ENCODE results near the gene TSPAN31.
A peak's percentile ranks its signal among the peaks of the same experiment; 100 is the strongest.

The TSPAN31 gene

DNA sequence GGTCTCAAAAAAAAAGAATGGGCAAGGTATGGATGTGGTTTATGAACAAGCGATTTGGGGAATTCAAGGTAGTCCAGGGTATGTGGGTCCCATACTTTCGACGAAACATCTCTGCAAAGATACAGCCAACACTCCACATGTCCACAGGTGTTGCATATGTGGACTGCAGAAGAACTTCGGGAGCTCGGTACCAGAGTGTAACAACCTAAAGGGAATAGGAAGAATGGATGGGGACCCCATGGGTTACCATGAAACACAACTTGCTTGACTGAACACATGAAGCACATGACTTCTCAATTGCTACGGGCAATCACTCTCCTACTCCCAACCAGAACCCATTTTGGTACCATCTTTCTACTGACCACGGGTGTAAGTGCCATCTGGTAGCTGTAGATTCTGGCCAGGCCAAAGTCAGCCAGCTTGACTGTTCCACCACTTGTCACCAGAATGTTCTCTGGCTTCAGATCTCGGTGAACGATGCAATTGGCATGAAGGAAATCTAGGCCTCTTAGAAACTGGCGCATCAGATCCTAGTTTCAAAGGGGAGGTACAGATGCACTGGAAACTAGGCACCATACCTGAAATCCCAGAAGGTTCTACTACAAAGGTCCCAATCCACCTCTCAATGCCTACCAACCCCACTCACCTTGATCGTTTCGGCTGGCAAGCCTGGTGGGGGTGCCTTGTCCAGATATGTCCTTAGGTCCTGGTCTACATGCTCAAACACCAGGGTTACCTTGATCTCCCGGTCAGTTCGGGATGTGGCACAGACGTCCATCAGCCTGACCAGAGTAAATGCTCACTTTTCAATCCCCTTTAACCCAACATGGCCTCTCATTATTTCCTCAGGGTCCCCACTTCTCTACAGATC, 6.0 kb downstream of the TSPAN31 start:
- TF ChIP-seq SUZ12 (IDR thresholded peaks at IDR 0.05) (no peak), CTBP1 (IDR thresholded peaks at IDR 0.05; ENCODE audit: borderline replicate concordance) (no peak), FOXK2 (IDR thresholded peaks at IDR 0.05) (no peak), ELF4 (IDR thresholded peaks at IDR 0.05) (no peak), NFRKB (IDR thresholded peaks at IDR 0.05) (no peak), SP1 (IDR thresholded peaks at IDR 0.05) (no peak)
- CTCF ChIA-PET: interaction anchor here (1.5 kb wide), 1 partner anchor 9 kb away, joined by 3 read pairs; no protein-coding TSS in a partner anchor
- DNase-seq (ENCODE audit: extremely low spot score): no peak
- POLR2A ChIA-PET: interaction anchor here (0.8 to 2.0 kb wide), 3 partner anchors 10 to 24 kb away, joined by 3 to 11 read pairs (median 4); partner anchors contain the start of genes EEF1AKMT3 and METTL1

- TF ChIP-seq NFRKB (IDR thresholded peaks at IDR 0.05): no peak
- TF ChIP-seq ARNT (IDR thresholded peaks at IDR 0.05): no peak
- TF ChIP-seq CTBP1 (IDR thresholded peaks at IDR 0.05; ENCODE audit: borderline replicate concordance): no peak
- TF ChIP-seq PKNOX1 (IDR thresholded peaks at IDR 0.05): no peak
- no peak for TF ChIP-seq ZNF384 (IDR thresholded peaks at IDR 0.05)
- no peak for TF ChIP-seq FOXM1 (IDR thresholded peaks at IDR 0.05; ENCODE audit: borderline replicate concordance)
- no peak for TF ChIP-seq FOXA1 (IDR thresholded peaks at IDR 0.05)
- no peak for TF ChIP-seq L3MBTL2 (conservative IDR thresholded peaks at IDR 0.05)
- TF ChIP-seq ELF4 (IDR thresholded peaks at IDR 0.05): no peak
- no peak for TF ChIP-seq SP1 (IDR thresholded peaks at IDR 0.05)
- TF ChIP-seq FOXK2 (IDR thresholded peaks at IDR 0.05): no peak
- TF ChIP-seq HDGF (IDR thresholded peaks at IDR 0.05; ENCODE audit: borderline replicate concordance): no peak
- TF ChIP-seq SUZ12 (IDR thresholded peaks at IDR 0.05): no peak
- no peak for TF ChIP-seq LEF1 (IDR thresholded peaks at IDR 0.05; ENCODE audit: borderline replicate concordance)
- TF ChIP-seq TARDBP (IDR thresholded peaks at IDR 0.05): no peak
- no peak for TF ChIP-seq BHLHE40 (IDR thresholded peaks at IDR 0.05; ENCODE audit: borderline replicate concordance)
- DNase-seq (ENCODE audit: extremely low spot score): no peak
- CTCF ChIA-PET: no interaction called here
- POLR2A ChIA-PET: interaction anchor here (1.1 to 2.0 kb wide), 2 partner anchors 15 to 25 kb away, joined by 4 to 11 read pairs; no protein-coding TSS in a partner anchor
These were observed 6.6 kb downstream of the TSPAN31 start for GRCh38 chr12:57751432-57751787.

DNA sequence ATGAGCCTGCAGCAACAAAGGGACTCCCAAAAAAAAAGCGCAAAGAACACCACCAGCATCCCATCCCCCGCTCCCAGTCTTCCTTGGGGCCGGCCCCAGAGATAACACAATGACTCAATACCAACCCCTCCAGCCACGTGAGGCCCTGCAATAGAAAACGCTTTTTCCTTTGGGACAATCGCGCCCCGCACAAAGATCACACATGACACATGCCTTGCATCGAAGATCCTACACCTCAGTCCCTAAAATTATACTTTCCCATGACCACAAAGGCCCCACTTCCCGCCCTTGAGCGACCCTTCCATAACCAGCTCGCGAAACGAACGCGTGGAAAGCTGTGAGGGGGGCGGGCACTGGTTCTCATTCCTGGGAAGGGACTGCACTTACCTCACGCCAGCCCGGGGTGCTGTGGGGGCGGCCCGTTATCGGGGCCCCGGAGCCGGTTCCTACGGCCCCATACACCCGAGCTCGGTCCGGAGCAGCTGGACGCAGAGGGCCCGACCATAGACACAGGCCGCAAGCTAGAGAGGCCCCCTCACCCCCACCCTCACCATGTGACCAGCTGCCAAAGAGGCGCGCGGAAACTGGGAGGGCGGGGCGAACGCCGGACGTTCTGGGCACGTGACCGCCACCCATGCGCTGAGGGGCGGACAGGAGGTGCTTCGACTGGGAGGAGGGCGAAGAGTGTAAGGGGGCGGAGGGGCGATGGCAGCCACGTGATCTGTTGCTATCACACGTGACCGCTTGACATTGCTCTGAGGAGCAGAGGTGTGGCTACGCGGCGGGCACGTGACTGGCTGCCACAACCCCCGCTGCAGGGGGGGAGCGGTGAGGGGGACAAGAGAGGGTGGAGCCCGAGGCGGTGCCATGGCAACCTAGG, 7.2 kb downstream of the TSPAN31 start, which contains the start of gene CDK4:
Gene CDK4, minus strand, starts transcription at position 523 of the 880 bp plus-strand sequence. CDS start 593 bp downstream, outside the sequence.
- POLR2A ChIA-PET: interaction anchor here (0.7 to 2.0 kb wide), 7 partner anchors 11 to 31 kb away, joined by 3 to 11 read pairs (median 4); partner anchors contain the start of genes CYP27B1, EEF1AKMT3 and METTL1
- TF ChIP-seq SUZ12 (IDR thresholded peaks at IDR 0.05) (no peak), CTBP1 (IDR thresholded peaks at IDR 0.05; ENCODE audit: borderline replicate concordance) (no peak), L3MBTL2 (conservative IDR thresholded peaks at IDR 0.05) (peak; percentile 93), LEF1 (IDR thresholded peaks at IDR 0.05; ENCODE audit: borderline replicate concordance) (no peak), TARDBP (IDR thresholded peaks at IDR 0.05) (no peak), SP1 (IDR thresholded peaks at IDR 0.05) (no peak), ELF4 (IDR thresholded peaks at IDR 0.05) (0 out of 2 replicates have a peak, but pooled peaks have one; percentile 11), FOXA1 (IDR thresholded peaks at IDR 0.05) (no peak), NFRKB (IDR thresholded peaks at IDR 0.05) (no peak), PKNOX1 (IDR thresholded peaks at IDR 0.05) (peak; percentile 75), FOXK2 (IDR thresholded peaks at IDR 0.05) (no peak), ZNF384 (IDR thresholded peaks at IDR 0.05) (no peak), HDGF (IDR thresholded peaks at IDR 0.05; ENCODE audit: borderline replicate concordance) (peak; percentile 66; the same call in 1 of the 2 replicates), FOXM1 (IDR thresholded peaks at IDR 0.05; ENCODE audit: borderline replicate concordance) (0 out of 2 replicates have a peak, but pooled peaks have one; percentile 64), ARNT (IDR thresholded peaks at IDR 0.05) (no peak), BHLHE40 (IDR thresholded peaks at IDR 0.05; ENCODE audit: borderline replicate concordance) (no peak; the same call in 1 of the 2 replicates)
- peak; percentile 96 for DNase-seq (ENCODE audit: extremely low spot score)
- CTCF ChIA-PET: no interaction called here

GRCh38 chr12:57752668-57753000, 7.8 kb downstream of the TSPAN31 start:
- TF ChIP-seq LEF1 (IDR thresholded peaks at IDR 0.05; ENCODE audit: borderline replicate concordance): no peak
- TF ChIP-seq ARNT (IDR thresholded peaks at IDR 0.05): no peak
- TF ChIP-seq L3MBTL2 (conservative IDR thresholded peaks at IDR 0.05): no peak
- no peak for DNase-seq (ENCODE audit: extremely low spot score)
- ChIA-PET POLR2A (interaction anchor here (0.8 to 2.0 kb wide), 6 partner anchors 11 to 26 kb away, joined by 4 to 11 read pairs (median 6); partner anchors contain the start of genes CYP27B1, EEF1AKMT3 and METTL1), CTCF (no interaction called here)

GRCh38 chr12:57753756-57754337, 9.0 kb downstream of the TSPAN31 start:
- ChIA-PET CTCF (no interaction called here), POLR2A (interaction anchor here (0.7 to 1.7 kb wide), 3 partner anchors 10 to 18 kb away, joined by 4 to 8 read pairs (median 5); partner anchors contain the start of genes EEF1AKMT3, METTL1 and TSPAN31)
- no peak for DNase-seq (ENCODE audit: extremely low spot score)
- no peak for TF ChIP-seq FOXK2 (IDR thresholded peaks at IDR 0.05)
- no peak for TF ChIP-seq FOXM1 (IDR thresholded peaks at IDR 0.05; ENCODE audit: borderline replicate concordance)
- TF ChIP-seq SUZ12 (IDR thresholded peaks at IDR 0.05): no peak
- no peak for TF ChIP-seq SP1 (IDR thresholded peaks at IDR 0.05)
- no peak for TF ChIP-seq TARDBP (IDR thresholded peaks at IDR 0.05)
- TF ChIP-seq PKNOX1 (IDR thresholded peaks at IDR 0.05): no peak
- no peak for TF ChIP-seq NFRKB (IDR thresholded peaks at IDR 0.05)
- TF ChIP-seq FOXA1 (IDR thresholded peaks at IDR 0.05): no peak
- no peak for TF ChIP-seq BHLHE40 (IDR thresholded peaks at IDR 0.05; ENCODE audit: borderline replicate concordance)
- TF ChIP-seq CTBP1 (IDR thresholded peaks at IDR 0.05; ENCODE audit: borderline replicate concordance): no peak
- no peak for TF ChIP-seq L3MBTL2 (conservative IDR thresholded peaks at IDR 0.05)
- TF ChIP-seq LEF1 (IDR thresholded peaks at IDR 0.05; ENCODE audit: borderline replicate concordance): no peak
- no peak for TF ChIP-seq ELF4 (IDR thresholded peaks at IDR 0.05)
- no peak for TF ChIP-seq ZNF384 (IDR thresholded peaks at IDR 0.05)
- no peak for TF ChIP-seq ARNT (IDR thresholded peaks at IDR 0.05)
- no peak for TF ChIP-seq HDGF (IDR thresholded peaks at IDR 0.05; ENCODE audit: borderline replicate concordance)
